PFSK-1 (cell line): ENCODE measurements around the gene ASPA.

Source experiments
- FOXP2 ChIP-seq: optimal IDR thresholded peaks from 2 replicates; pipeline ENCODE3; 2011; ENCODE audit warnings: borderline replicate concordance, control low read depth, inconsistent platforms; ENCODE audit not compliant: insufficient read depth; ENCODE audit errors: extremely low read length, extremely low read depth
- POLR2AphosphoS5 ChIP-seq: IDR thresholded peaks from 2 replicates; pipeline ENCODE4 v1.6.1; 2012; ENCODE audit warnings: low read depth, mild to moderate bottlenecking, control low read depth, low read length, moderate library complexity
- SIN3A ChIP-seq: IDR thresholded peaks from 2 replicates; pipeline ENCODE4 v1.6.1; 2012; ENCODE audit warnings: mild to moderate bottlenecking, low read length, moderate library complexity, borderline replicate concordance; ENCODE audit not compliant: insufficient read depth
- TAF1 ChIP-seq: IDR thresholded peaks from 2 replicates; pipeline ENCODE4 v1.6.1; 2012; ENCODE audit warnings: low read length, control low read depth, borderline replicate concordance; ENCODE audit not compliant: insufficient read depth
- TF ChIP-seq, protein P1 (sequence below), 2 experiments: IDR thresholded peaks; 2 replicates each; pipeline versions ENCODE4 v1.6.1 to v1.8.0; 2011 to 2012; ENCODE audit warnings: low read depth in 2 of 2, low read length in 2 of 2, control low read depth in 1 of 2, inconsistent platforms in 1 of 2, mild to moderate bottlenecking in 1 of 2, moderate library complexity in 1 of 2; ENCODE audit not compliant: insufficient read depth in 1 of 2

ASPA gene

GRCh38 chr17:3497101-3497500 is 21.3 kb downstream of the ASPA start:
- TF ChIP-seq POLR2AphosphoS5 (no peak), FOXP2 (no peak), SIN3A (no peak), TAF1 (no peak)
- TF ChIP-seq, protein P1, sequence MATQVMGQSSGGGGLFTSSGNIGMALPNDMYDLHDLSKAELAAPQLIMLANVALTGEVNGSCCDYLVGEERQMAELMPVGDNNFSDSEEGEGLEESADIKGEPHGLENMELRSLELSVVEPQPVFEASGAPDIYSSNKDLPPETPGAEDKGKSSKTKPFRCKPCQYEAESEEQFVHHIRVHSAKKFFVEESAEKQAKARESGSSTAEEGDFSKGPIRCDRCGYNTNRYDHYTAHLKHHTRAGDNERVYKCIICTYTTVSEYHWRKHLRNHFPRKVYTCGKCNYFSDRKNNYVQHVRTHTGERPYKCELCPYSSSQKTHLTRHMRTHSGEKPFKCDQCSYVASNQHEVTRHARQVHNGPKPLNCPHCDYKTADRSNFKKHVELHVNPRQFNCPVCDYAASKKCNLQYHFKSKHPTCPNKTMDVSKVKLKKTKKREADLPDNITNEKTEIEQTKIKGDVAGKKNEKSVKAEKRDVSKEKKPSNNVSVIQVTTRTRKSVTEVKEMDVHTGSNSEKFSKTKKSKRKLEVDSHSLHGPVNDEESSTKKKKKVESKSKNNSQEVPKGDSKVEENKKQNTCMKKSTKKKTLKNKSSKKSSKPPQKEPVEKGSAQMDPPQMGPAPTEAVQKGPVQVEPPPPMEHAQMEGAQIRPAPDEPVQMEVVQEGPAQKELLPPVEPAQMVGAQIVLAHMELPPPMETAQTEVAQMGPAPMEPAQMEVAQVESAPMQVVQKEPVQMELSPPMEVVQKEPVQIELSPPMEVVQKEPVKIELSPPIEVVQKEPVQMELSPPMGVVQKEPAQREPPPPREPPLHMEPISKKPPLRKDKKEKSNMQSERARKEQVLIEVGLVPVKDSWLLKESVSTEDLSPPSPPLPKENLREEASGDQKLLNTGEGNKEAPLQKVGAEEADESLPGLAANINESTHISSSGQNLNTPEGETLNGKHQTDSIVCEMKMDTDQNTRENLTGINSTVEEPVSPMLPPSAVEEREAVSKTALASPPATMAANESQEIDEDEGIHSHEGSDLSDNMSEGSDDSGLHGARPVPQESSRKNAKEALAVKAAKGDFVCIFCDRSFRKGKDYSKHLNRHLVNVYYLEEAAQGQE (IDR thresholded peaks at IDR 0.05; ENCODE audit: insufficient read depth in 1 of 2, low read depth in 2 of 2, low read length in 2 of 2), result no peak

GRCh38 chr17:3501344-3501743 is 25.5 kb downstream of the ASPA start:
- no peak for TF ChIP-seq SIN3A
- TF ChIP-seq FOXP2, result no peak
- TF ChIP-seq, protein P1 (IDR thresholded peaks at IDR 0.05; ENCODE audit: insufficient read depth in 1 of 2, low read depth in 2 of 2, low read length in 2 of 2), result no peak
- TF ChIP-seq POLR2AphosphoS5, result no peak
- TF ChIP-seq TAF1, result no peak

GRCh38 chr17:3502466-3502865 is 26.7 kb downstream of the ASPA start:
- TF ChIP-seq TAF1, result no peak

DNA sequence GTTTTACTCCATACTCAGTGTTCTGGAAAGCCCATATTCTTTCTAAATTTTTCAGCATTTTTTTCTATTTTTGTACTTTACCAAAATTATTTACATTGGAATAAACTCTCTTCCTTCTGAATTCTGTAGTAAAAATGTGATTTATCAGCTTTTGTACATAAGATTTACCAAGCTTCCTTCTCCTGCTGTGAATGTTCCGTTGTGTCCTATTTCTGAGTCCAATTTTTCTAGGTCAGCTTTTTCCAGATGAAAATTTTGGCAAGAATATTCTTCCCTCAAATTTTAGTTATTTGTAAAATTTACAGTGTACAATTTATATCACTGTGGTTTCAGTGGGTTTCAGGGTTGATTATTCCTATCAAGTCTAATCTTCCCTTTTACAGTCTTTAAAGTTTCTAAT is 27.5 kb downstream of the ASPA start:
- no peak for TF ChIP-seq SIN3A

GRCh38 chr17:3505008-3505407 is 29.2 kb downstream of the ASPA start:
- TF ChIP-seq FOXP2, result no peak
- TF ChIP-seq TAF1, result no peak
- no peak for TF ChIP-seq POLR2AphosphoS5
- TF ChIP-seq, protein P1 (IDR thresholded peaks at IDR 0.05; ENCODE audit: insufficient read depth in 1 of 2, low read depth in 2 of 2, low read length in 2 of 2), result no peak
- no peak for TF ChIP-seq SIN3A

DNA sequence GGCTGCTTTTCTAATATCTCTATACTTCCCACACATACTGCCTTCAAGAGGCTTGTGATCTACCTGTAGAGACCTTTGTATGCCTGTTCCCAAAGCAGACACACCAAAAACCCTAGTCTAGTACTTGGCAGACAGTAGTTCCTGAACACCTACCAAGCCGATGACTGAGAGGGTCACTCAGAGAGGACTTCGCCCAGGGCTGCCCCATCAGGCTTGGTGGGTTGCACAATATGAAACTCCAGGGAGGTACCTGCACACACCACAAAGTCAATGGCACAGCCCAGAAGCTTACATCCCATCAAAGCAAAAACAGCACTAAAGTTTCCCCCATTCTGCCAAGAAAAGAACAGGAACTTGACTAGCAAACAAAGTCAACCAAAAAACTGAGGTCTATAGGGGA is 30.3 kb downstream of the ASPA start:
- TF ChIP-seq FOXP2 (no peak), POLR2AphosphoS5 (no peak), TAF1 (no peak), SIN3A (no peak)
- TF ChIP-seq, protein P1 (IDR thresholded peaks at IDR 0.05; ENCODE audit: insufficient read depth in 1 of 2, low read depth in 2 of 2, low read length in 2 of 2), result no peak
